RWPE2 (cell line): ENCODE results near the gene RNASE11.

ENCODE experiments used
- ATAC-seq: fragments of 200-7000 bp; cut with Tn5 transposase; 3 replicates; pipeline ENCODE4 v1.9.1; 2021; ENCODE audit warnings: low read depth
- DNase-seq: peaks from one replicate; pipeline ENCODE4 v3.0.0-alpha.2; 2020; ENCODE audit warnings: low spot score
- H3K27ac ChIP-seq: fragments of 450-650 bp; 2 replicates; pipeline ENCODE4 v1.5.1; 2017; ENCODE audit warnings: mild to moderate bottlenecking; ENCODE audit not compliant: poor library complexity, severe bottlenecking
- H3K27me3 ChIP-seq: fragments of 250-450 bp; sonication (Bioruptor Pico); 2 replicates; pipeline ENCODE4 v1.5.1; 2021; ENCODE audit warnings: mild to moderate bottlenecking, moderate library complexity; ENCODE audit not compliant: insufficient read depth, poor library complexity, severe bottlenecking
- H3K36me3 ChIP-seq: fragments of 250-450 bp; sonication (Bioruptor Pico); 2 replicates; pipeline ENCODE4 v1.5.1; 2020; ENCODE audit warnings: low read depth, mild to moderate bottlenecking, moderate library complexity
- H3K4me1 ChIP-seq: fragments of 250-450 bp; sonication (Bioruptor Pico); 2 replicates; pipeline ENCODE4 v1.5.1; 2021; ENCODE audit warnings: mild to moderate bottlenecking, moderate library complexity; ENCODE audit not compliant: insufficient read depth, poor library complexity, severe bottlenecking
- H3K4me3 ChIP-seq: fragments of 250-450 bp; sonication (Bioruptor Pico); 2 replicates; pipeline ENCODE4 v1.5.1; 2021; ENCODE audit warnings: mild to moderate bottlenecking, moderate library complexity; ENCODE audit not compliant: severe bottlenecking
- H3K9me3 ChIP-seq: fragments of 250-450 bp; sonication (Bioruptor Pico); 2 replicates; pipeline ENCODE4 v1.5.1; 2021; ENCODE audit warnings: mild to moderate bottlenecking, moderate library complexity; ENCODE audit not compliant: severe bottlenecking
- TF ChIP-seq, protein P1 (sequence below): fragments of 450-650 bp; IDR thresholded peaks from one replicate; pipeline ENCODE4 v1.5.1; 2017; ENCODE audit warnings: mild to moderate bottlenecking, moderate library complexity; ENCODE audit not compliant: poor library complexity, severe bottlenecking

RNASE11 gene

DNA sequence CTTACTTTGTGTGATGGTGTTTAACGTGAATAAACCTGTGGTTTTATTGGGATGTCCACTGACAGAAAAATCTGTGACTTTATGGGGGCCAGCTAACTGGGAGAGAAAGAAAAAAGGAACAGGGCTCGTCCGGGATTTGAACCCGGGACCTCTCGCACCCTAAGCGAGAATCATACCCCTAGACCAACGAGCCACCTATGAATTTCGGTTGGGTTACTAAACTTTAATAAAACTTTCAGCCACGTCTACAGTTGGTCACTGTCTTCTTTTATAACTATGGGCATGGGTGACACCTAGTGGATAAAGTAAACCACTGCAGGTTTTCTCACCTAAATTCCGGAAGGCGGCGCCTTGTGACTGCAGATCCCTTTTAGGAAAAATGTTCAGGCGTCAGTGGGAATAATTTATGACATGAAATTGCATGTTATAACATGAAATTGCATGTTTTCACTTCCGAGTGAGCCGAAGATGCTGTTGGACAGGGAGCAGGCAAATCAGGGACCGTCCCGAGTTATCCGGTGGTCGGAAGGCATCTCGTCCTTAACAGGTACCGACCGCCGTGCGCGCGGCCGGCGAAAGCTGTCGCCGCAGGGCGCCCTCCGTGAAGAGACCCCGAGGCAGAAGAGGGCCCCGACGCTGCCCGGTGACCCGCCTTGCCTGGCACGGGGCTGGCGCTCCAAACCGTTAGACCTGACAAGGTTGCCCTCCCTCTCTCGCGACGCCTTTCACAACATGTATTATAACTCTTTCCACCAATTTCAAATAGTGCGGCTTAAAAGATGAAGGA is 21.6 kb upstream of the RNASE11 start:
- peaks cover 2% of the 10 kb centered on the region for H3K4me1 ChIP-seq
- ATAC-seq (peak; percentile 7; the same call in 2 of the 3 replicates), DNase-seq (peak; percentile 66)
- H3K27ac ChIP-seq, result no peak overlapping the region
- peak overlapping the region; percentile 68 for H3K4me3 ChIP-seq
- no peaks in the 10 kb centered on the region for H3K9me3 ChIP-seq
- TF ChIP-seq, protein P1, sequence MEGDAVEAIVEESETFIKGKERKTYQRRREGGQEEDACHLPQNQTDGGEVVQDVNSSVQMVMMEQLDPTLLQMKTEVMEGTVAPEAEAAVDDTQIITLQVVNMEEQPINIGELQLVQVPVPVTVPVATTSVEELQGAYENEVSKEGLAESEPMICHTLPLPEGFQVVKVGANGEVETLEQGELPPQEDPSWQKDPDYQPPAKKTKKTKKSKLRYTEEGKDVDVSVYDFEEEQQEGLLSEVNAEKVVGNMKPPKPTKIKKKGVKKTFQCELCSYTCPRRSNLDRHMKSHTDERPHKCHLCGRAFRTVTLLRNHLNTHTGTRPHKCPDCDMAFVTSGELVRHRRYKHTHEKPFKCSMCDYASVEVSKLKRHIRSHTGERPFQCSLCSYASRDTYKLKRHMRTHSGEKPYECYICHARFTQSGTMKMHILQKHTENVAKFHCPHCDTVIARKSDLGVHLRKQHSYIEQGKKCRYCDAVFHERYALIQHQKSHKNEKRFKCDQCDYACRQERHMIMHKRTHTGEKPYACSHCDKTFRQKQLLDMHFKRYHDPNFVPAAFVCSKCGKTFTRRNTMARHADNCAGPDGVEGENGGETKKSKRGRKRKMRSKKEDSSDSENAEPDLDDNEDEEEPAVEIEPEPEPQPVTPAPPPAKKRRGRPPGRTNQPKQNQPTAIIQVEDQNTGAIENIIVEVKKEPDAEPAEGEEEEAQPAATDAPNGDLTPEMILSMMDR, result peak; percentile 99
- H3K27me3 ChIP-seq, result no peaks in the 10 kb centered on the region
- H3K36me3 ChIP-seq, result no peaks in the 10 kb centered on the region

DNA sequence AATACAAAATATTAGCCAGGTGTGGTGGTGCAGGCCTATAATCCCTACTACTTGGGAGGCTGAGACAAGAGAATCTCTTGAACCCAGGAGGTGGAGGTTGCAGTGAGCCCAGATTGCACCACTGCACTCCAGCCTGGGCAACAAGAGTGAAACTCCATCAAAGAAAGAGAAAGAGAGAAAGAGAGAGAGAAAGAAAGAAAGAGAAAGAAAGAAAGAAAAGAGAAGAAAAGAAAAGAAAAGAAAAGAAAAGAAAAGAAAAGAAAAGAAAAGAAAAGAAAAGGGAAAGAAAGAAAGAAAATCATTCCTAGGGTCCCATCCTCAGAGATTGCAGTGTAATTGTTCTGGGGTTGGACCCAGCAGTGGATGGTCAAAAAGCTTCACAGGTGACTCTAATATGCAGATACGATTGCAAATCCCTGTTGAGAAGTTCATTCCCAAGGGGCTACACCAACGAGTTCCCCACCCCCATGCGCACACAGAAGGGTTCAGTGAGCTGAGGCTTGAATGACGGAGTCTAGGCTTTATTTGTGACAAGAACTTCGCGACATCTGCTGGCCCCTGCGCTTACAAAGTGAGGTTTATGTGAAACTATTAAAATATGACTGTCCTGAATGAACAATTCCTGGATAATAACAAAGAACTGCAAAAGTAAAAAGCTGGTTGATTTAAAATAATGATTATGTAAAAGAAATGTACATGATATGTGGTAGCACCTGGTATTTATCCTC is 20.7 kb upstream of the RNASE11 start:
- no peak for ATAC-seq
- Histone ChIP-seq H3K36me3 (no peaks in the 10 kb centered on the region), H3K4me3 (no peak overlapping the region), H3K4me1 (no peaks in the 10 kb centered on the region), H3K9me3 (no peaks in the 10 kb centered on the region), H3K27me3 (no peaks in the 10 kb centered on the region), H3K27ac (no peak overlapping the region)
- no peak for DNase-seq
- TF ChIP-seq, protein P1, result no peak

DNA sequence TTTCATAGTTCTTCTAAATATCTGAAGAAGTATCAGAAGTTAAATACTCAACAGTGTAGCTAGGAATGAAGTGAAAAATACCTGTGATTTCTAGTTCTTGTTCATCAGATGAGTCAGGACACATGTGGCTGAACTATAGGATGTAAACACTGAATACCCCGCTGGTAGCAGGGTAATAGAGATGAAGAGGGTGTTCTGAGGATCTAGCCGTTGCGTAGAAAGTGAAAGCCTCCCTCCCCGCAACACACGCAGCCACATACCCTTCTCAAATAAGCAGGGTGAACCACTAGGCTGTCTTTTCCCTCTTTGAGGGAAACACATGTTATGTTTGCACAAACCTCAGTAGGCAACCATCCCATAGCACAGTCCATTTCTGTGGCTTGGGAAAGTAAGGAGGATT is 19.8 kb upstream of the RNASE11 start:
- Histone ChIP-seq H3K27ac (no peak overlapping the region), H3K9me3 (no peaks in the 10 kb centered on the region), H3K27me3 (no peaks in the 10 kb centered on the region), H3K4me3 (no peak overlapping the region), H3K36me3 (no peaks in the 10 kb centered on the region), H3K4me1 (no peaks in the 10 kb centered on the region)
- TF ChIP-seq, protein P1, result no peak
- ATAC-seq (no peak), DNase-seq (no peak)

DNA sequence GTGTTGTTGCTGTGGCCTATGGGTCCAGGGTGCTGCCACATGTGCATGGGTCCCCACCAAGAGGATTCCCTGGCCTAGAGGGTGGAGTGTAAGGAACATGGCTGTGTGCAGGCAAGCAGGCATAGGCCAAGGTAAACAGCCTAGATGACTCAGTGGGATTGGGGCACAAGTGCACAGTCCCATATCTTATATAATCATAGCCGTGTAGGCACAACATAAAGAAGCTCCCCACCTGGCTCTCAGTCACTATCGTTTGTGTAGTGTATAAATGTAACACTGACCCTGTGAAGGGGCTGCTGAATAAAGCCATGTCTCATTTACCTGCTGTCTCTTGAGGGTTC is 19.1 kb upstream of the RNASE11 start:
- Histone ChIP-seq H3K27ac (no peak overlapping the region), H3K4me3 (no peak overlapping the region), H3K9me3 (no peaks in the 10 kb centered on the region), H3K36me3 (no peaks in the 10 kb centered on the region), H3K27me3 (no peaks in the 10 kb centered on the region), H3K4me1 (no peaks in the 10 kb centered on the region)
- ATAC-seq (no peak), DNase-seq (peak; percentile 42)
- TF ChIP-seq, protein P1, result no peak
